ENCODE measurements around the gene SLC27A3. TPM values are rescaled to one million over a fixed set of nuclear protein-coding genes. Genes with fewer than 3 reads are reported as not detected.

The SLC27A3 gene
- total and polyA plus RNA-seq, 2 donors: 8.4 to 48.5 TPM

DNA sequence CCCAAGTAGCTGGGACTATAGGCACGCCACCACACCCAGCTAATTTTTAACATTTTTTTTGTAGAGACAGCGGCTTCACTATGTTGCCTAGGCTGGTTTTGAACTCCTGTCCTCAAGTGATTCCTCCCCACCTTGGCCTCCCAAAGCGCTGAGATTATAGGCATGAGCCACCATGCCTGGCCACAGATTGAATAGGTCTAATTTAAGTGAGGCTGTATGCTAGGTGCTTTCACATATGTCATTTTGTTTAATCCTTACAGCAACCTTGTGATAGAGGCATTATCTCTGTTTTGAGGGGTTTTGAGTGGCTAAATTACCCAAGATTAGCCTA lies 40.2 kb upstream of the SLC27A3 start:
- Histone ChIP-seq H3K27me3 (ENCODE audit: control insufficient read depth in 2 of 2, insufficient read depth in 1 of 2, low read length in 1 of 2) (no peaks in the 10 kb centered on the region), H3K9me3 (ENCODE audit: control insufficient read depth in 2 of 2, insufficient read depth in 1 of 2, low read length in 1 of 2) (no peaks in the 10 kb centered on the region), H3K27ac (ENCODE audit: low read depth in 1 of 2, low read length in 1 of 2) (no peak overlapping the region), H3K36me3 (ENCODE audit: control insufficient read depth in 2 of 2, insufficient read depth in 2 of 2, low read length in 1 of 2) (peaks cover 4 to 7% of the 10 kb centered on the region in 2 donors), H3K4me1 (ENCODE audit: control insufficient read depth in 2 of 2, insufficient read depth in 2 of 2, low read length in 2 of 2) (no peaks in the 10 kb centered on the region), H3K4me3 (ENCODE audit: low read length in 2 of 2) (no peak overlapping the region)
- DNase-seq (ENCODE audit: low read depth in 6 of 9, low spot score in 9 of 9): no peak
- WGBS: 99% methylated on average over 3 of the region's 3 CpGs

DNA sequence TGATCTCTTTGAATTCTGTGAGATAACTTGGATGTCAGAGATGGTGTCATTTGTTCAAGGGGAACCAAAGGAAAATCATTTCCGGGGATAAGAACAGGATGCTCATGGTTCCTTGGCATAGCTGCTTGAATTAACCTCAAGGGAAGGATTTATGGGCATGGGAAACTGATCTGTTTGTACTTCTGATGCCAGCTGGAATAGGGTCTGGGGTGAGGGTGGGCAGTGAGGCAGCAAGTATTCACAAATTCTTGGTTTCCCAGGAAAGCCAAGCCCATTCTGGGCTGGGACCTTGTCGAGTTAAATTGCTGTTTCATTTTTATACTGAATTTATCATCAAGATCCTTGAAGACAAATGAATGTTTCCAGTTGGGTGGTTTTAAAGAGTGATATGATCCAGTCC lies 33.2 kb upstream of the SLC27A3 start:
- H3K36me3 ChIP-seq (ENCODE audit: control insufficient read depth in 2 of 2, insufficient read depth in 2 of 2, low read length in 1 of 2): peaks cover 55 to 64% of the 10 kb centered on the region in 2 donors
- no peaks in the 10 kb centered on the region for H3K9me3 ChIP-seq (ENCODE audit: control insufficient read depth in 2 of 2, insufficient read depth in 1 of 2, low read length in 1 of 2)
- WGBS: 85% methylated on average over 2 of the region's 2 CpGs
- no peak overlapping the region for H3K4me3 ChIP-seq (ENCODE audit: low read length in 2 of 2)
- no peaks in the 10 kb centered on the region for H3K27me3 ChIP-seq (ENCODE audit: control insufficient read depth in 2 of 2, insufficient read depth in 1 of 2, low read length in 1 of 2)
- no peaks in the 10 kb centered on the region for H3K4me1 ChIP-seq (ENCODE audit: control insufficient read depth in 2 of 2, insufficient read depth in 2 of 2, low read length in 2 of 2)
- peak overlapping the region in 1 of 2 donors; percentile 49 for H3K27ac ChIP-seq (ENCODE audit: low read depth in 1 of 2, low read length in 1 of 2)
- DNase-seq (ENCODE audit: low read depth in 6 of 9, low spot score in 9 of 9): no peak

- H3K9me3 ChIP-seq (ENCODE audit: control insufficient read depth in 2 of 2, insufficient read depth in 1 of 2, low read length in 1 of 2): no peaks in the 10 kb centered on the region
- peaks cover 61 to 69% of the 10 kb centered on the region in 2 donors for H3K36me3 ChIP-seq (ENCODE audit: control insufficient read depth in 2 of 2, insufficient read depth in 2 of 2, low read length in 1 of 2)
- H3K4me3 ChIP-seq (ENCODE audit: low read length in 2 of 2): no peak overlapping the region
- WGBS: 90% methylated on average over 5 of the region's 5 CpGs
- peak overlapping the region in 1 of 2 donors; percentile 54 for H3K27ac ChIP-seq (ENCODE audit: low read depth in 1 of 2, low read length in 1 of 2)
- DNase-seq (ENCODE audit: low read depth in 6 of 9, low spot score in 9 of 9): no peak
- no peaks in the 10 kb centered on the region for H3K27me3 ChIP-seq (ENCODE audit: control insufficient read depth in 2 of 2, insufficient read depth in 1 of 2, low read length in 1 of 2)
- no peaks in the 10 kb centered on the region for H3K4me1 ChIP-seq (ENCODE audit: control insufficient read depth in 2 of 2, insufficient read depth in 2 of 2, low read length in 2 of 2)
These were observed 32.6 kb upstream of the SLC27A3 start for GRCh38 chr1:153742411-153743142.

GRCh38 chr1:153745417-153745816 lies 29.8 kb upstream of the SLC27A3 start:
- whole genome bisulfite sequencing: 98% methylated on average over 2 of the region's 2 CpGs
- Histone ChIP-seq H3K36me3 (ENCODE audit: control insufficient read depth in 2 of 2, insufficient read depth in 2 of 2, low read length in 1 of 2) (peaks cover 72 to 92% of the 10 kb centered on the region in 2 donors), H3K27me3 (ENCODE audit: control insufficient read depth in 2 of 2, insufficient read depth in 1 of 2, low read length in 1 of 2) (no peaks in the 10 kb centered on the region)

GRCh38 chr1:153746174-153746573 lies 29.0 kb upstream of the SLC27A3 start:
- Histone ChIP-seq H3K4me3 (ENCODE audit: low read length in 2 of 2) (no peak overlapping the region), H3K27me3 (ENCODE audit: control insufficient read depth in 2 of 2, insufficient read depth in 1 of 2, low read length in 1 of 2) (no peaks in the 10 kb centered on the region), H3K27ac (ENCODE audit: low read depth in 1 of 2, low read length in 1 of 2) (no peak overlapping the region), H3K9me3 (ENCODE audit: control insufficient read depth in 2 of 2, insufficient read depth in 1 of 2, low read length in 1 of 2) (no peaks in the 10 kb centered on the region), H3K36me3 (ENCODE audit: control insufficient read depth in 2 of 2, insufficient read depth in 2 of 2, low read length in 1 of 2) (peaks cover 71 to 92% of the 10 kb centered on the region in 2 donors), H3K4me1 (ENCODE audit: control insufficient read depth in 2 of 2, insufficient read depth in 2 of 2, low read length in 2 of 2) (no peaks in the 10 kb centered on the region)
- WGBS: 96% methylated on average over 13 of the region's 13 CpGs
- no peak for DNase-seq (ENCODE audit: low read depth in 6 of 9, low spot score in 9 of 9)

More at GRCh38 chr1:153745417-153745816, 29.8 kb upstream of the SLC27A3 start:
- no peak for DNase-seq (ENCODE audit: low read depth in 6 of 9, low spot score in 9 of 9)
- no peaks in the 10 kb centered on the region for H3K9me3 ChIP-seq (ENCODE audit: control insufficient read depth in 2 of 2, insufficient read depth in 1 of 2, low read length in 1 of 2)
- no peak overlapping the region for H3K27ac ChIP-seq (ENCODE audit: low read depth in 1 of 2, low read length in 1 of 2)
- no peak overlapping the region for H3K4me3 ChIP-seq (ENCODE audit: low read length in 2 of 2)
- no peaks in the 10 kb centered on the region for H3K4me1 ChIP-seq (ENCODE audit: control insufficient read depth in 2 of 2, insufficient read depth in 2 of 2, low read length in 2 of 2)

- H3K36me3 ChIP-seq (ENCODE audit: control insufficient read depth in 2 of 2, insufficient read depth in 2 of 2, low read length in 1 of 2): peaks cover 55 to 91% of the 10 kb centered on the region in 2 donors
- WGBS: 90% methylated on average over 2 of the region's 2 CpGs
These were observed 26.3 kb upstream of the SLC27A3 start for GRCh38 chr1:153748903-153749302.

DNA sequence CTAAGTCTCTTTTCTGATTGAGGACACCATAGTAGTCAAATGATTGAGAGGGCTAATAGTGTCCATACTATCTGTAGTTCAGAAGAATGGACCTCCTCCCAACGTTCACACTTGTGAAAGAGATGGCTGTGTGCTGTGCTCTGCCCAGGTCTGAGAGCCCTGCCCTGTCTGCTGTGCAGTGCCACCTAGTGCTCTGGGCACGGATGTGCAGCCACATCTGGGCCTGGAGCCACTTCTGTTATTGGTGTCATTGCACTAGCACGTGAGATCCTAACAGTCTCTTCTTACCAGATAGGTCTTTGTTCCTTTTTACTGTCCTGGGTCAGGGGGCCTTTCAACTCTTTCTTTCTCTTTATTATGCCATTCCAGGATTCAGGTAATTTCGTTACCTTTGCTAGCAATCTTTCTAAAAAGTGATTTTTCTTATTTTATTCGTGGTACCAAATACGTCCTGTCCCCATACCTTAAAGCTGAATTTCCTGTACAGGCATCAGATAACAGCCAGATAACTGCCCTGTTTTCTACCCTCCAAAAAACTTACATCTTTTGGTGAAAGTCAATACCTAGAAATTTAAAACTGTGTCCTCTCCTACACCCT lies 25.7 kb upstream of the SLC27A3 start:
- WGBS: 58% methylated on average over 6 of the region's 6 CpGs
- H3K4me1 ChIP-seq (ENCODE audit: control insufficient read depth in 2 of 2, insufficient read depth in 2 of 2, low read length in 2 of 2): no peaks in the 10 kb centered on the region
- H3K36me3 ChIP-seq (ENCODE audit: control insufficient read depth in 2 of 2, insufficient read depth in 2 of 2, low read length in 1 of 2): peaks cover 55 to 91% of the 10 kb centered on the region in 2 donors

More at GRCh38 chr1:153748903-153749302, 26.3 kb upstream of the SLC27A3 start:
- H3K27ac ChIP-seq (ENCODE audit: low read depth in 1 of 2, low read length in 1 of 2): no peak overlapping the region
- no peaks in the 10 kb centered on the region for H3K9me3 ChIP-seq (ENCODE audit: control insufficient read depth in 2 of 2, insufficient read depth in 1 of 2, low read length in 1 of 2)
- no peaks in the 10 kb centered on the region for H3K27me3 ChIP-seq (ENCODE audit: control insufficient read depth in 2 of 2, insufficient read depth in 1 of 2, low read length in 1 of 2)
- no peak for DNase-seq (ENCODE audit: low read depth in 6 of 9, low spot score in 9 of 9)
- no peak overlapping the region for H3K4me3 ChIP-seq (ENCODE audit: low read length in 2 of 2)
- H3K4me1 ChIP-seq (ENCODE audit: control insufficient read depth in 2 of 2, insufficient read depth in 2 of 2, low read length in 2 of 2): no peaks in the 10 kb centered on the region

DNA sequence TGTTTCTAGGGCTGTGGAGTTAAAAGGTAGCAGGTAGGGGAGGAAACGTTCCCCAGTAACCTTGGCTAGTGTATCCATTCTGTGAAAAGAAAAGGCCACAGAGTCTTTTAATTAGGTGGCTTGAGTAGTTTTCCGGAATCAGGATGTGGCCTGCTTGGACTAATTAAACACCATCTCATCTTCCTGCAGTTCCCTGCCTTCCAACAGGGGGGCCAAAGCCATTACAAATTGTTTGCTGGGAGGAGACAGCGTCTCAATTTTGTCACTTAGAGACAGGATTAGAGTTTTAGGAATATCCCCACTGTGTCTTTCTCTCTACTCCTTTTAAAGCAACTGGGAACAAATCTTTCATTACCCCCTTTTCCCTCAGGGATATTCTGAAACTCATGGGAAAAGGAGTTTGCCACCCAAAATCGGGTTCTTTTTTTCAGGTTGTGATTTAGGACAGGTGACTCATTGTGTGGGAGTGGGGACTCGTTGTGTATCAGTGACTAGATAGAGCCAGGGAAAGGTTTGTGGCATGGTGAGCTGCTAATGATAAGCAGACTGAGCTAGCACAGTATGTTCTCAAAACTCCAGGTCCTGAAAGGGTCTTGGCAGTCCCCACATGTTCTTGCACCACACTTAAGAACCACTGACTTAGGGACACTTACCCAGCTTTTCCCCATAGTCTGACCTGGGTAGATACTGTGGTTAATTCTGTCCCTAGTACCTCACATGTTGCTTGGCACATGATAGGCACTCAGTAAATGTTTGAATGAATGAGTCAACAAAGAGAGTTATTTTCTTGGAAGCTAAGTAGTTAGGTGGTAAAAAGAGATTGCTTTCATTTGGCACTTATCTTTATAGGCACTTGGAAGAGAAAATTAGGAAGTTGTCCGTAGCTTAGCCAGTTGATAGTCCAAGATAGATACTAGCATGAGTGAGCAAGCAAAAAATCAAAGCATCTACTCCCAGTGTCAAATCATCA lies 24.9 kb upstream of the SLC27A3 start:
- 93% methylated on average over 6 of the region's 6 CpGs for WGBS
- Histone ChIP-seq H3K27me3 (ENCODE audit: control insufficient read depth in 2 of 2, insufficient read depth in 1 of 2, low read length in 1 of 2) (no peaks in the 10 kb centered on the region), H3K9me3 (ENCODE audit: control insufficient read depth in 2 of 2, insufficient read depth in 1 of 2, low read length in 1 of 2) (no peaks in the 10 kb centered on the region), H3K4me3 (ENCODE audit: low read length in 2 of 2) (no peak overlapping the region), H3K27ac (ENCODE audit: low read depth in 1 of 2, low read length in 1 of 2) (no peak overlapping the region), H3K4me1 (ENCODE audit: control insufficient read depth in 2 of 2, insufficient read depth in 2 of 2, low read length in 2 of 2) (no peaks in the 10 kb centered on the region), H3K36me3 (ENCODE audit: control insufficient read depth in 2 of 2, insufficient read depth in 2 of 2, low read length in 1 of 2) (peaks cover 55 to 91% of the 10 kb centered on the region in 2 donors)
- DNase-seq (ENCODE audit: low read depth in 6 of 9, low spot score in 9 of 9): no peak

More for the DNA sequence above, 25.7 kb upstream of the SLC27A3 start:
- DNase-seq (ENCODE audit: low read depth in 6 of 9, low spot score in 9 of 9): peak; percentile 37 to 84 (median 58)
- no peaks in the 10 kb centered on the region for H3K9me3 ChIP-seq (ENCODE audit: control insufficient read depth in 2 of 2, insufficient read depth in 1 of 2, low read length in 1 of 2)
- no peak overlapping the region for H3K27ac ChIP-seq (ENCODE audit: low read depth in 1 of 2, low read length in 1 of 2)
- H3K27me3 ChIP-seq (ENCODE audit: control insufficient read depth in 2 of 2, insufficient read depth in 1 of 2, low read length in 1 of 2): no peaks in the 10 kb centered on the region
- no peak overlapping the region for H3K4me3 ChIP-seq (ENCODE audit: low read length in 2 of 2)
